HG02571 (cell line): ENCODE results near the gene CDON.
"Not testable (repeated sequence)": the region's sequence is repeated elsewhere in the genome, so short reads cannot be mapped to it uniquely, and the experiment has no call there.

ENCODE experiments used
- ATAC-seq: cut with Tn5 transposase; IDR thresholded peaks from one replicate; pipeline ENCODE4 v1.9.1; 2021; ENCODE audit warnings: mild to moderate bottlenecking, moderate library complexity; ENCODE audit not compliant: unreplicated experiment

The CDON gene

DNA sequence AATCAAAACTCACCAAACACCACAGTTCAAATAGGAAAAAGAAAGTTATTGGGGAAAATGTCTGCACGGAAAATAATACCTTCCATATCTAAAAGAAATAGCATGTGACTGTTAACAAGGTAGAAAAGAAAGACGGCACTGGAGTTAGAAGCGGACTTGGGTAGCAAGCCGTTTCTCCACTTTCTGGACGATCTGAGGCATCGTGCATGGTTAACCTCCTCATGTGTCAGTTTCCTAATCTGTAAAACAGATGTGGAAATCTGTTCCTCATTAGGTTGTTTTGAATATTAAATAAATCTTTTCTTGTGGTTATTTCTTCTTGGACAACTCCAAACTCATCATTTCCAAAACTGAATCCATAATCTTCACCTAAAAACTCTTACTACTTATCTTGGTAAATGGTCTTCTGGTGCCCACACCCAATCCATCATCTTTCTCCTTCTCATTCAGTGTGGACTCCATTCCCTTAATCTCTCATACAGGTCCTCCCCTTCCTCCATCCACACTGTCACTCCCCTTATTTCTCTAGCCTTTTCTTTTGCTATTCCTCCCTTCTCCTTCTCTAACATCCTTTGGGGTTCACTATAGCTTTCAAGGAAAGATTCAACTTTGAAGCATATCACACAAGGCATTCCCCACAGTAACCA lies 63.3 kb downstream of the CDON start:
- no peak for ATAC-seq

DNA sequence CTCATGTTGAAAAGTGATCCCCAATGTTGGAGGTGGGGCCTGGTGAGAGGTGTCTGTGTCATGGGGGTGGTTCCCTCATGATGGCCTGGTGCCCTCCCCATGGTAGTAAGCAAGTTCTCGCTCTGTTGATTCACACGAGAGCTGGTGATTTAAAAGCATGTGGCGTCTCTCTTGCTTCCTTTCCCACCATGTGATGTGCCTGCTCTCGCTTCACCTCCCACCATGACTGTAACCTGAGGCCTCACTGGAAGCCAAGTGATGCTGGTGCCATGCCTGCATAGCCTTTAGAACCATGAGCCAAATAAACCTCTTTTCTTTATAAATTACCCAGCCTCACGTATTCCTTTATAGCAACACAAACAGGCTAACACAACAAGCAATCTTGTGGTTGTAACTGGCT lies 64.4 kb downstream of the CDON start:
- ATAC-seq, result no peak

DNA sequence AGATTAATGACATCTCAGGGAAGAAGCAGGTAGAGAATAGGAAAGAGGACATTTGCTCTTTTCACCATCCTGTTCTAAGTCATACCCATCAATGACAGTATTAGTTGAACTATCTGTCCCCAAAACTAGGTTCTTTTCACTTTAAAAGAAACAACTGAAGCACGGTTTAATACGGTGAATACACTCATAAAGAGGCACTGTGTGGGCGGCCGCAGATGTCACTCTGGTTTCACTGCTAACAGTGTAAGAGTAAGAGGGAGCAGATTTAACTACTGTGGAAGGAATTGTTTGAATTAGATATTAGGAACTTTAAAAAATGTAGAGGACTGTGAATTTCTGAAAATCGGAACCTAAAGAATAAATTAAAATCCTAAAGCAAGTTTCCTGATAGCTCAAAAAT lies 67.4 kb downstream of the CDON start:
- ATAC-seq, result peak; percentile 97

DNA sequence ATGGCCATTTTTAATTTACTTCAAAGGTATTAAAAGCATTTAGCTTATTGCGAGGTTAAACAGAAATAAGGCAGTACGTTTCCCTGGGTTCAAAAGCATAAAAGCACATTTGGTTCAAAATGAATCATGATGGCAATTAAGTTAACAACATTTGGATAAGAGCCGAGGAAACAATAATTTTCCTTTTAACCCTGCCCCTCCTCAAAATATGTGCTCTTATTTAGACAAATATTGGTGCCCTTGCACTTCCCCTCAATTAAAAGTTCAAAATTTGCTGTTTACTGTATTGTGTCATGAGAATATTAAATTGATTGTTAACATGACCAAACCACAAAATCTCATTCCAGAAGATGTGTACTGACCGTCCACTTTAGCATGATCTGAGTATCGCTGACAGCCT lies 68.2 kb downstream of the CDON start:
- ATAC-seq, result no peak

DNA sequence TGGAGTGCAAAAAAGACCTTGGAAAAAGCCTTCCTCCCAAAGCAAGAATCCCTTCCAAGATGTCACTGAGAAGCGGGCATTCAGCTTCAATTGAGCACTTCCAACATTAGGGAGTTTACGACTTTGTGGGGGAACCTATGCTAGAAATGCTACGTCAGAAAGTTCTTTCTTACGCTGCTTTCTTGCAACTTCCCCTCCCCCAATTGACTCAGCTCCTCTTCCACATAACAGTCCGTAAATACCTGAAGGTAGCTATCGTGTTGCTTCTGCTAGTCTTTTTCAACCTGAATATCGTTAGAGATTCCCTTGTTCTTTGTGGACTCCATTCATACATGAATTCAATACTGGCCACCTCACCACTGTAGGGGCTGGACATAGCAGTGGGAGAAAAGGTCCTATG lies 69.8 kb downstream of the CDON start:
- no peak for ATAC-seq

DNA sequence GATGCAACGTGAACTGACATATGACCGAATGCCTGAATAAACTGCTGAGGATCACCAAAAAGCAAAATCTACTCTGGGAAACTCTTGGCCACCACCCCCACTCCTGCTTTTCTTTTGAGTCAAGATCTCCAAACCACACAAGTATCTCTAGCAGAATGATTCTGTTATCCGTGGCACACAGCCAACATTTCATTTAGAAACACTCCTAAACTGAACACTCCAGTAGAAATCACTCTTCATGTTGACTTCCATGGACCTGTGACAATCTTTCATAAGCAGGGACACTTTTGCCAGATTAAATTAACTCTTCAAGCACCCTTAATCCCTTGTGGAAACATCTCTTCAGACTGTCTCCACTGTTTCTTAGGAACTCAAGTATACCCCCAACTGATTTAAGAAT lies 72.4 kb downstream of the CDON start:
- no peak for ATAC-seq

DNA sequence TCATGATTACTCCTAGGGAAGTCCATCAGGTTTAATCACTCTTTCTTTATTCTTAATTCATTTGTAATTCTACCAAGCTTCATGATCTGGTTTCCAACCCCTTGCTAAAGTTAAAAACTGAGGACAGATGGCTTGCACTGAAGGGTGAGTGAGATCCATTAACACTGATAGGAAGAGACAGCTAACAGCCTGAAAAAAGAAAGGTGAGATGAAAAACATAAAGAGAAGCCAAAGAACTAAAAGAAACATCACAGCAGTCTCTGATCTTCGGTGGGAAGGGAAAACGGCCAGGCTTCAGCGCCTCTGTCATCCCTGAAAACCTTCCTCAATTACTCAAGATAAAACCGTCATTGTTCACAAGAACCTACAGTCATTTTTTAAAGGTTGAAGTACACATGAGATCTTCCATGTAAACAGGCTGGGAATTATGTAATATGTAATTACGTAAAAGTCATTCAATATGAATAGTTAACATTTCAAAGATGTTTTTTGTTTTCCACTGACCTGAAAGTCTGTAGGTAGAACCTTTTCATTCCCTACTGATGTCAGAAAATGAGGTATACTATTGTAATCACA lies 75.5 kb downstream of the CDON start:
- ATAC-seq, result no peak

DNA sequence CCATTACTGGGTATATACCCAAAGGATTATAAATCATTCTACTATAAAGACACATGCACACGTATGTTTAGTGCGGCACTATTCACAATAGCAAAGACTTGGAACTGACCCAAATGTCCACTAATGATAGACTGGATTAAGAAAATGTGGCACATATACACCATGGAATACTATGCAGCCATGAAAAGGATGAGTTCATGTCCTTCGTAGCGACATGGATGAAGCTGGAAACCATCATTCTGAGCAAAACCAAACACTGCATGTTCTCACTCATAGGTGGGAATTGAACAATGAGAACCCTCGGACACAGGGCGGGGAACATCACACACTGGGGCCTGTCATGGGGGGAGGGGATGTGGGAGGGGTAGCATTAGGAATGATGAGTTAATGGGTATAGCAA lies 76.7 kb downstream of the CDON start:
- not testable (repeated sequence) for ATAC-seq

DNA sequence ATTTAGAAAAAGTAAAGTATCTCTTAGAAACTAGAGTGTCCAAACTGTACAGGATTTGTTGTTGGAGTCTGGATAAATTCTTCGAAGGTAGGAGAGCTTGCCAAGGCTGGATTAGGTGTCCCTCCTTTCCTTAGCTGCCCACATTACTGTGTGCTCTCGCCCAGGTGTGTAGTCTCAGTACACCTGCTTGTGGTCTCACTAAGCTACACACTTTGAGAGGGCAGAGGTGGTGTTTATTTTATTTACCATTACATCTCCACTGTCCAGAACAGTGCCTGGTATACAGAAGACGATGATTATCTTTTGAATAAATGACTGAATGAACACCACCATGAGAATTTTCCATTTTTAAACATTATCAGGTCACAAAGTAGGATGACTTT lies 80.3 kb downstream of the CDON start:
- no peak for ATAC-seq

DNA sequence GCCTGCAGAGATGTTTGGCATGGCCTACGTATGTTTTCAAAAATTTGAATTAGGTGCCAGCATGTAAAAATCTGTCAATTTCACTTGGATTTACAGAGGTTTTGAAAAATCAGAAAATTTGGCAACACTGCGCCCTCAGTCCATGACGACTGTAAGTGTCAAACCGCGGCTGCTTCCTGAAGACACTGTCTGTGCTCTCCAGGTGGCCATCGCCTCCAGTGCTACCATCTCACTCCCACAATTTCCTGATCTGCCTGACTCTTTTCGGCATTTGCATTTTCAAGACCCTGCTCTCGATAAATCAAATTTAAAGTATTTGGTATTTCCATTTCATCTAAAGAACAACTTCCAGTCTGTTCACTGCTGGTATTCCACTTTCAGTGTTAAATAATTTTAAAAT lies 82.2 kb downstream of the CDON start:
- no peak for ATAC-seq

DNA sequence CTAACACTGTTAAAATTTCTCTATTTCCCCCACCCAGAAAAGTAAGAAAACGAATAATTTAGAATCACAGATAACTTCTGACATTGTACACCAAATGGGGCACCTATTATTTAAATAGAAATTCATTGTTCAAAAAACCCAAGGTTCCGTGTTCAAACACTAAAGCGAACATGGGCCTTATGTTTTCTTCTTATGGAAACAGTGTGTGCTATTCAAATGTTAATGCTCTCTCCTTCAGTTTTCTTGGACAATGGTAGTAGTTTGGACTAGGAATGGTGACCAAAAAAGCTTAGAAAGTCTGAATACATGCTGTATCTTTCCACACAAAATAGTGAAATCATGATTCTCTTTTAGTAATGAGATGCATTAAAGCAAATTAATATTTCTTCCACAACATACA lies 83.2 kb downstream of the CDON start:
- no peak for ATAC-seq

DNA sequence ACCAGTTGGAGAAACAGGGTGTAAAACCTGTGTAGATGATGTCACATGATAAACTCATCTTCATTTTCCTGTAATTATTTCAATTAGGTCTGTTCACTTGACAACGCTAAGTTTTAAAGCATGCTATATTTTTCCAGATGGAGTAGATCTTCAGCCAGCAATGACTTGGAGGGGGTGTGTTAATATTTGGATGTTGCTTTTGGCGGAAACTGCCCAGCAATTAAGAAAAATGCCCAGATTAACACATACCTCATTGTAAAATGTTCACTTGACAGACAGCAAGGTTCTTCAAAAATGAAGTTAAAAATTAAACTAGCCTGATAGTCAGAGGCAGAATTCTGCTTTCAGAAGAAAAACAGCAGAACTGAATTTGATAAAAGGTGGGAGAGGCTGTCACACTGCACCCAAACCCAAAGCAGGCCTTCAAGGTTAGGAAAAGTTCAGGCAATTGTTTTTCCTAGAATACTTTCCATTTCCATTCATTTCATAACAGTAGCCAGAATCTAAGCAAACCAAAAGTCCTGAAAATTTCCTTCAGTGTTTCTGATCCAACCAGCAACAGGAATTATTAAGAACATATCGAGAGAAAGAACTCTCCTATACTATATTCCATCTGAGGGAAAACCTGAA lies 83.8 kb downstream of the CDON start:
- ATAC-seq, result no peak

DNA sequence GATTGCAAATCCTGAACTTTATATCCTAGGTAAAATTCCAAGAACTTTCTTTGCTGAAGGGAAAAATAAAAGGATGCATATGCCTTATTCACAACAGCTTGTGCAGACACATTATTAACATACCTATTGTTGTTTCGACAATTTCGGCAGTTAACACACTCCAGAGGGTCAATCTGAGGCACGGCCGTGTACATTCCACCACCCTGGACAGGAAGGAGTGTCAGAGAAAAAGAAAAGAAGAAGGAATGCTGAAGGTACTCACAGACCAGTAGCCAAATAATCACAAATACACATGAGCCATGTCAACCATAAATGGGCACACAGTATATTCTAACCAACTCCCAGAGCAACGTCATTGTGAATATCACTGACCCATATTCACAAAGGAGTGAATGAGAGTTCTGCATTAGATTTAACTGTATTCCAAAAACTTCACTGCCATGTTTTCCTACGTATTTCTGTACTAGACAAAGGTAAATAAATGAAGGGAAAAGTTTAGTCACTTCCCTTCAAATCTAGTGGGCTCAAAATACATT lies 84.4 kb downstream of the CDON start:
- no peak for ATAC-seq

DNA sequence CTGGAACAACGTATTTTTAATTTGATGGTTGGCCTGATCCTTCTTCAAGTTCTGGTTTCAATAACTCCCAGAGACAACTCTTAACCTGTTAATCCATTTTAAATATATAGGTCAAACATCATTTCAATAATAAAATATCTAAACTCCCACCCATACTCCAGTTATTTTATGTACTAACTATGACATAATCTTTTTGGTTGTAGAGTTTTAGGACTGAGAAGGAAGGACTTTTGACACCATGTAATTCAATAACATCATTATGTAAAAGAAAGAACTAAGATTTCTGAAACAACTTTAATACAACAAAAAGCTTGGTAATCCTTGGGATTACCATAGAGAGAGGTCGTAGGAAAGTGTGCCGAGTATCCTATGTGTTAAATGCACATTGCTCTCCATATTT lies 85.3 kb downstream of the CDON start:
- no peak for ATAC-seq

DNA sequence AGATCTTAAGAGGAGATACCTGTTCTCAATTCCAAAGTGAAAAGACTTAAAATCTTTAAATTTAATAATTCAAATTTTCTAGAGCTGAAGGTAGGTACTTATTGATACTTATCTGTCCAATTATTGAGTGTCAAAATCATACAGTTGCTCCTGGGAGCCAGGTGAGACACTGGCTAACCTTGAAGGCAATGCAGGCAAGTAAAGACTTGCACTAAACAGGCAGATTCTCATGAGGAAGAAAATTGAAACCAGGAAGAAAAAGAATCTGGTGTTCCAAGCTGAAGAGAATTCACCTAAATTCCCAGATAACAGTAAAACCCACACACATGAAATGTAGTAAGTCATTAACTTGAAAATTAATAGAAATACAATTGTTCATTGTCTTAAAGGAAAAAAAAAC lies 86.5 kb downstream of the CDON start:
- no peak for ATAC-seq

DNA sequence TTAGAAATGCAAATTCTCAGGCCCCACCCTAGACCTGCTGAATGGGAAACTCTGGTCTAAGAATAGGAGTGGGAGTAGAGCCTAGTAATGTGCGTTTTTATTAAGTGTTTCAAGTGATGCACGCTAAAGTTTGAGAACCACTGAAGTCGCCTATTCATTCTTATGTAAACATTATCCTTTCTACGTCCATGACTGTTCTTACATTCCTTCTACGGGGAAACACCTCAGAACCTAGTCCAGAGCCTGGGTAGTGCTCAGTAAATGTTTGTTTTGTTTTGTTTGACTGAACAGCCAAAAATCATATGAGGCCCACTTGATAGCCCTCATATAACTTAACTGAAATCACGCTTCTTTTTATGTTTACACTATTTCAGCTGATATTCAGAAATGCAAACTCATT lies 87.0 kb downstream of the CDON start:
- no peak for ATAC-seq

DNA sequence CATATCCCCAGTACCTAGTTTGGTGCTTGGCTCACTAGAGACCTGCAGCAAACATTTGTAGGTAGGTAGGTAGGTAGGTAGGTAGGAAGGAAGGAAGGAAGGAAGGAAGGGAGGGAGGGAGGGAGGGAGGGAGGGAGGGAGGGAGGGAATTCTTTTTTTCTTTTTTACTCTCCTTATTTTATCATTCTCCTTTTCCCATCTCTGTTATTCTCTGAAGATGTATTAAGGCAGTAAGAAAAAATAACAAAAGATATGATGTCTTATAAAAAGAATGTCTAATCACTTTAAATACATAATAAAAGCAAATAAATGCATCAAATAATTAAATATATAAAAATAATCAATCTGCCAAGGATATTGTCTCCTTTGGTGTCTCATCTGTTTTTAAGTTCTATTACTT lies 88.4 kb downstream of the CDON start:
- no peak for ATAC-seq

DNA sequence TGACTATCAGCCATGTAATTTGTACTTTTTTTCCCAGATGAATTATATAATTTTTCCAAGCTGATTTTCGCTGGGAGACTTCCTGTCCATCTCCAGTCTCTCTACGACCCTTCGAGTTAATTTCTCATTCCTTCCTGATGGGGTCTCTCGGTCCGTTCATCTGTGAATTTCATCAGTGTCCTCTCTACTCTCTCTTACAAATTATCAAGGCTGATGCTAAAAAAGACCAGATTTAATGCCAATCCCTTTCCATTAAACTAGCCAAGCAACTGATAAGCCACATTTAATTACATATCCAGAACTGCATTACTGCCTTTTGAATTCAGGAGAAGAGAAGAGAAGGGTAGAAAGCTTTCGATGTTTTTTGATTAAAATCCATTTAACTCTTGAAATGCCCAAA lies 91.0 kb downstream of the CDON start:
- ATAC-seq, result no peak

DNA sequence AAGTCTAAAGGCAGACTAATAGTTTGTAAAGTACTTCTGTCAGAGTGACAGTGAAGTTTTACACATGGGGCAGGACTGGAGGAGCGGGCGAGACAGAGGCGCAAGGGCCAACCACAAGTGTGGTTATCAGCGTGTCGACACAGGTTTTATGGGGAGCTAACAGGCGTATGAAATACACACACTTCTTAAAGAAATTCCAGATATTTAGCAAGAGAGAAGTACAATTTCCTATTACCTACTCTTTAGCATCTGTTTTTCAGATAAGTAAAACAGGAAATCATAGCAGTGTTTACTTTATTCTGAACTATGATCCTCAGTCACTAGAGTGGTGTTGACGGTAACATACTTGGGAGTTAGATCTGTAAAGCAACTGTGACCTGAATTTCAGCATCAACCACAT lies 94.3 kb downstream of the CDON start:
- ATAC-seq, result no peak

DNA sequence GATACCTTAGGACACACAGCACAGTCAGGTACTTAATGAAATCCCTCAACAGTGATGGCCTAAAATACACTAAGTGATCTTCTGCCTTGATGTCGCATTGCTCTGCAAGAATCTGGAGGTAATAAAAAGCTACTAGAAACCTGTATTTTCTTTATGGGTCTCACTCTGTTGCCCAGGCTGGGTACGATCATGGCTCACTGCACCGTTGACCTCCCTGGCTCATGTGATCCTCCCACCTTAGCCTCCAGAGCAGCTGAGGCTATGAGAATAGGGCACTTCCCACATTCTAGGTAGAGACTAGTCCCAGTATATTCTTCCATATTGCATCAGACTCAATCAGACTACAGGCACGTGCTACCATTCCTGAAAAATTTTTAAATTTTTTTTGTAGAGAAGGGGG lies 95.2 kb downstream of the CDON start:
- ATAC-seq, result no peak

DNA sequence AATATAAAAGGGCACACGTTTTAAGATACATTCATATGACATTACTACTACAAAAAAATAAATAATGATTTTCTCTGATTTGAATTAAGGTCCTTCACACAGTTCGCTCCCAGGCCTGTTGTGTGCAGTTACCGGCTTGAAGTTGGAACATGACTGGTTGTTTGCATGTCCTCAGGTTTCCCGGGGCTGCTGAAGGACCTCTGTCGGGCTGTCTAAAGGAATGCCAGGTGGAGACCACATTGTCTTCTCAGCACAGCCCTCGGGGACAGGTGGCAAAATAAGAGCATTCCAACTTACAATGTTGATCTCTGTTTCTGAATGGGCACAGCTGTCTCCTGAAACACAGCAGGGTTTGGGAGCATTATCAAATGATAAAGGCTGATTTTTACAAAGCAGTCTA lies 101.9 kb downstream of the CDON start:
- no peak for ATAC-seq

DNA sequence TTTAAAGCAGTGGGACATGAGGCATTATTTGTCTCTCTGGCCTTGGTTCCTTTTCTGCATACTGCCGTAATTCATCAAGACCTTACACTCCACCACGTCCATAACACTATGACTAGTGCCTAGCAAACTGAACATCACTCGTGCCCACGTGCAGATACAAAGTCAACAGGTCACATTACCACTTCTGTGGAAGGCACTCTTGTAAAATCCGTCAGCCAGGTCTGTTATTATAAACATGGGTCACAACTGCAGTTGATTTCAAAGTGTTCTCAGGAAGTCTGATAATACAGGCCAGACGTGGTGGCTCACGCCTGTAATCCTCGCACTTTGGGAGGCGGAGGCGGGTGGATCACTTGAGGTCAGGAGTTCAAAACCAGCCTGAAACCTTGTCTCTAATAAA lies 102.7 kb downstream of the CDON start:
- no peak for ATAC-seq

DNA sequence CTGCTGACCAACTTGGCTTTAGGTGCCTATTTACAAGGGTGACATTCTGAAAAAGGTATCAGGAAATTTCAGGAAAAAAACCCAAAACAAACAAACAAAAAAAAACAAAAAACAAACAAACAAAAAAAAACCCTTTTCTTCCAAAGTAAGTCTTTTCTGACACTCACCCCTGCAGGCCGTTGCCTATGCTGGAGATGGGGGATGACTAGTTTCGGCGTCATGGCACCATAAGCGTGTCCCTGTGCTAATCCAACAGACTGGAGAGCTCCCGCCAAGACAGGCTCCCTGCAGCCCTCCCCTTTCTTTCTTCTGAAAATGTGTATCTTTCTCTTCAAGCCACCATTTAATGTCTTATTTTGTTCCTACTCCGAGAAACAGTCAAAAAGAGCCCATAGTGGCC lies 103.2 kb downstream of the CDON start:
- no peak for ATAC-seq
